SIG-M5 treated with dmso at 0.1 percent for 504 hours (cell line): Measurements from ENCODE around the gene PIEZO2.
"Not testable (repeated sequence)": the region's sequence is repeated elsewhere in the genome, so short reads cannot be mapped to it uniquely, and the experiment has no call there.

Source experiments
- DNase-seq: peaks from one replicate; lab custom pipeline; 2025; ENCODE audit not compliant: unreplicated experiment; lab: John Stamatoyannopoulos, UW

Gene PIEZO2

GRCh38 chr18:11149441-11150270 is at the start of gene PIEZO2:
Gene PIEZO2 (minus strand): TSS chr18:11149569. CDS start chr18:11148588, 981 bp downstream.
- no peak for DNase-seq

- DNase-seq: no peak
Observed at GRCh38 chr18:11183637-11184036, 34.3 kb upstream of the PIEZO2 start.

- DNase-seq: not testable (repeated sequence)
Observed at GRCh38 chr18:11181629-11182028, 32.3 kb upstream of the PIEZO2 start.

GRCh38 chr18:11179959-11180519 is 30.7 kb upstream of the PIEZO2 start:
- no peak for DNase-seq

GRCh38 chr18:11178951-11179549 is 29.7 kb upstream of the PIEZO2 start:
- DNase-seq: peak; percentile 16

GRCh38 chr18:11177382-11177781 is 28.0 kb upstream of the PIEZO2 start:
- DNase-seq: no peak

- DNase-seq: no peak
Observed at GRCh38 chr18:11176481-11176881, 27.1 kb upstream of the PIEZO2 start.

GRCh38 chr18:11175266-11175979 is 26.1 kb upstream of the PIEZO2 start:
- no peak for DNase-seq

GRCh38 chr18:11174179-11174578 is 24.8 kb upstream of the PIEZO2 start:
- not testable (repeated sequence) for DNase-seq

- no peak for DNase-seq
Observed at GRCh38 chr18:11167778-11168177, 18.4 kb upstream of the PIEZO2 start.

- DNase-seq: no peak
Observed at GRCh38 chr18:11165952-11166351, 16.6 kb upstream of the PIEZO2 start.

- DNase-seq: no peak
Observed at GRCh38 chr18:11165138-11165537, 15.8 kb upstream of the PIEZO2 start.

- DNase-seq: no peak
Observed at GRCh38 chr18:11163665-11164064, 14.3 kb upstream of the PIEZO2 start.

- no peak for DNase-seq
Observed at GRCh38 chr18:11162889-11163288, 13.5 kb upstream of the PIEZO2 start.

GRCh38 chr18:11162462-11162861 is 13.1 kb upstream of the PIEZO2 start:
- no peak for DNase-seq

GRCh38 chr18:11160313-11160712 is 10.9 kb upstream of the PIEZO2 start:
- DNase-seq: no peak

GRCh38 chr18:11159844-11160243 is 10.5 kb upstream of the PIEZO2 start:
- DNase-seq: no peak

GRCh38 chr18:11156978-11157377 is 7.6 kb upstream of the PIEZO2 start:
- no peak for DNase-seq

- no peak for DNase-seq
Observed at GRCh38 chr18:11155034-11155759, 5.8 kb upstream of the PIEZO2 start.

GRCh38 chr18:11154368-11154989 is 5.1 kb upstream of the PIEZO2 start:
- DNase-seq: peak; percentile 28
